Measurements from ENCODE around the gene RASA3.

RASA3 gene

DNA sequence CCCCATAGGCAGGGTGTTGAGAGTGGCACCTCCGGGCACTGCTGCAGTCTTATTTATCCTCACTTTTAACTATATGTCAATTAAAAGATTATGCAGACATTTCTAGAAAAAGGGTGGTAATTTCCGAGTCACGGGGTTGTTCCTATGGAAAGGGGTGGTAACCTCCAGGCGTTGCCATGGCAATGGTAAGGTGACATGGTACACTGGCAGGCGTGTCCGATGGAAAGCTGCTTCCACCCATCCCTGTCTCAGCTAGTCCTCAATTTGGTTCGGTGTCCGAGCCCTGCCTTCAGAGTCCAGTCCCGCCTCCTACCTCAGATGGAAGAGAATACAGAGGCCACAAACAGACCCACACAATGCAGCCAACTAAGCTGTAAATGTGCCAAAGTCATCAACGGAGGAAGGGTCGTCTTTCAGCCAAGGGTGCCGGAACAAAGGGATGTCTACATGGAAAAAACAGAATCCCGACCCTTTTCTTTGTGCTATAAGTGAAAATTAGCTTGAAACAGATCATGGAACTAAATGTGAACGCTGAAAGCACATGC, 85.9 kb downstream of the RASA3 start:
- DNase-seq: no peak

DNA sequence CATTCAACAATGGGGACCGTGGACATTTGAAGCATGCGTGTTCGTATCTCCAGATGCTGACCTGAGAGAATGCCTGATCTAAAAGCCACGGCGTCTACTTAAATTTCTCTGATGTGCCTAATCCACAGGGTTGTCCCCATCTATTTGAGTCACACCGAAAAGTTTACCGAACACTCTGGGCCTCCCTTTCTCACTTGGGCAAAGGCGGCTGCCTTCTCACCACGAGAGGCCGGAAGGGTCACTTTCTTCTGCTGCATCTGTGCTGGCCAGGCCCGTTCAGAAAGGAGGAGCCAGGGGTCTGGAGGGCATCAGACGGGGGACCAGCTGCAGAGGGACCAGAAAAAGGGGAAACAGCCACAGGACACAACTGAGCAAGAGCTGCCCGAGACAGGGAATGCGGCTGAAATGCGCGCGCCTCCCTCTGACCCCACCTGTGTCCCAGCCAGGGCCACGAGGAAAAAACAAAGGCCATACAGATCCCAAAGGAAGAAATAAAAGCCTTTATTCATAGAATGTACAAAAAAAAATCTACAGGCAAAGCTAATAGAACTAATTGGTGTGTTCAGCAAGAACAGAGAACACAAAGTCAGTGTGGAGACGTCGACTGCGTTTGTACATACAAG, 87.2 kb downstream of the RASA3 start:
- DNase-seq: no peak

DNA sequence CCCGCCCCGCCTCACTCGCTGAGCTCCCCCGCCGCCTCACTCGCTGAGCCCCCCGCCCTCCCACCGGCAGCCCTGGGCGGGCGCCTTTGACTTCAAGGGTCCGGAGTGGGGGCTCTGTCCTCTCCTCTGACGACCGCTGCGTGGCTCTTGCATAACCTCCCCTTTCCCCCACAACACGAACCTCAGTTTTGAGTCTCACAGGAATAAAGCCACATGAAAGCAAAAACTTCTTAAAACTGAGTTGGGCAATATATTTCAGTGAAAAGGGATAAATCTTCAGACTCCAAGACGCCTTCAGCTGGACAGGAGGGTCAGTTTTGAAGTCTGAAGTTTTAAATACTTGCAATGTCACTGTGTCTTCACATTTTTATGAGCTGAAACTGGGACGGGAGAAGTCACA, 87.9 kb downstream of the RASA3 start:
- DNase-seq: no peak

DNA sequence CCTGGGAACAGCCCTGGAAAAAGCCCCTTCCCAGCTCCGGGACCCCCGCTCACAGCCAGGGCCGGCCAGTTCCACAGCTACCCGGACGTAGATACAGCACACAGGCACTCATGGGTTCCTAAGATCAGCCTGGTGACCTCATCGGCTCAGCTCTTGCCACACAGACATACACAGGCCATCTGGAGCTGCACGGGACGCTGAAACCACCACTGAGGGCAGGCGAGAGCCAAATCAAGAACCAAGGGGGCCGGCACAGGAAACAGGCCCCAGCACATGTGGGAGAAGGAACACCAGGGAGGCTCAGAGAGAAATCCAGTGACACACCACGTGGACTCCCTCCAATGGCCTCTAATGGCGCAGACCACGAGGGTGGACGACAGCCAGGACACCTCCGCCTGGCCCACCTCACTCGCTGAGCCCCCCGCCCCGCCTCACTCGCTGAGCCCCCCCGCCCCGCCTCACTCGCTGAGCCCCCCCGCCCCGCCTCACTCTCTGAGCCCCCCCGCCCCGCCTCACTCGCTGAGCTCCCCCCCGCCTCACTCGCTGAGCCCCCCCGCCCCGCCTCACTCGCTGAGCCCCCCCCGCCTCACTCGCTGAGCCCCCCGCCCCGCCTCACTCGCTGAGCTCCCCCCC, 88.9 kb downstream of the RASA3 start:
- DNase-seq: no peak

DNA sequence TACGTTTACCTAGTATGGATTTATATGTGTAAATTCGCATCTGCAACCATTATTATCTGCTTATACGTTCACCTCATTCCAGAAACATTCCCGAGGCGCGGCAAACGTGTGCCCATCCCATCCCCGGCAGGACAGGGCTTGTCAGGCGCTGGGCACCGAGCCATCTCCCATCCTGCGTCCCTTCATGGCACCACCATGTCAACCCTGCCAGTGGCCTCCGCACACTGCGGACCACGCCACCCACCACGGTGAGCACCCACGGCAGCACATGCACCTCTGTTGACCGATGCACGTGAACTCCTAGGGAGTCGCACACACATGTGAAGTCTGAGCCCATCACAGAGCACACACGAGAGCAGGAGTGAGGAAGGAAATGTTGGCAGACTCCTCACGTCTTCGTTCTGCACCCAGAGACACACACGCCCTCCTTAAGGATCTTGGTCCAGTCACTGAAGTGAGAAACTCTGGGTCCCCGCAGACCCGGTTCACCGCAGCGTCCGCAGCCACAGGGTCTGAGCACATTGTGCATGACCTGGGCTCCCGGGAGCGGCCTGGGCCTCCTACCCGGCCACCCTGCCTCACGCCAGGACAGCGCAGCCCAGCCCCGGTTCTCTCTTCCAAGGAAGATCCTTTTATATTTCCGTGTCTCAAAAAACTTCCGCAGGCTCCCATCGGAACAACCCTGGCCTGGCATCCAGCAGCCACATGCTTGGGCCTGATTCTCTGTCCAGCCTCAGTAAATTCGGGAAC, 90.2 kb downstream of the RASA3 start:
- DNase-seq: no peak

DNA sequence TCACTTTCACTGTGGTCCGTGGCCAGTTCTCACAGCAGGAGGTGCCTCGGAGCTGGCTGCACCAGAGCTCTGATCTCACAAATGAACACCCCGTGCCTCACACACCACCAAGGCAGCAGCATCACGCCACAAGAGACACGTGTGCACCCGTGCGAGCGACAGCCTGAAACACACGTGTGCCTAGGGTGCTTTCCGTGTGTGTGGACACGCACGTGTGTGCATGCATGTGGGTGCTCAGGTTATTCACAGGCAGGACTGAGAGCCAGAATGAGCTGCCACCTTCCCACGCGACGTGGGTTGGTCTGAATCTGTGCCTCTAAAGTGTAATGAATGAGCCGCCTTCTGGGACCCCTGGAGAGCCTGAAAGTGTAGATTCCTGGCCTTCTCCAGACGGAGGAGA, 90.9 kb downstream of the RASA3 start:
- no peak for DNase-seq

DNA sequence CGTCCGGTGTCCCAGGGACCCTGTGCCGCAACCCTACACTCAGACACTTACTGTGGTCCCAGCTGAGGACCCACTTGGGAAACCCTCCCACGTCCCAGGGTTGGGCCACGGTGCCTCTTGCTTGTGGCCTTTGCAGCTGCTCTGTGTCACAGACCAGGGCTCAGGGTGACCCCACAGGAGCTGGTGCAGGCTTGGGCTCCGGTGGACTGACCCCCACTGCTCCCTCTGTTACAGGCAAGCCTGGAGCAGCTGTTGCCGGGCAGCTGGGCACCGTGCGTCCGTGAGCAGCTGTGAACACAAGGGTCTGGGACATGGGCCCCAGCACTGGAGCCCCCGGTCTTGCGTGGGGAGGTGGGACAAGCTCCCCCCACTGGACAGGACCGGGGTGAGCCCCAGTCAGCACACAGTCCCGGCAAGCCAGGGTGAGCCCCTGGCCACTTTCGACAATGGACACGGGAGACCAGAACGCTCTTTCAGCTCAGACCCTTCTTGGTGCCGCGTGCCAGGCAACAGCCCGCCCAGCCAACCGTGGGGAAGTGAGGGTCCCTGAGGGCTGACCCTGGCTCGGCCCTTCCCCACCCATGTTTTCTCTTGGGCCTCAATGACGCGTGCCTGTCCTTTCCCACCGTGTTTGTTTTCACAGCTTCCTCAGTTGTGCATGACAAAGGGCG, 92.8 kb downstream of the RASA3 start:
- no peak for DNase-seq

DNA sequence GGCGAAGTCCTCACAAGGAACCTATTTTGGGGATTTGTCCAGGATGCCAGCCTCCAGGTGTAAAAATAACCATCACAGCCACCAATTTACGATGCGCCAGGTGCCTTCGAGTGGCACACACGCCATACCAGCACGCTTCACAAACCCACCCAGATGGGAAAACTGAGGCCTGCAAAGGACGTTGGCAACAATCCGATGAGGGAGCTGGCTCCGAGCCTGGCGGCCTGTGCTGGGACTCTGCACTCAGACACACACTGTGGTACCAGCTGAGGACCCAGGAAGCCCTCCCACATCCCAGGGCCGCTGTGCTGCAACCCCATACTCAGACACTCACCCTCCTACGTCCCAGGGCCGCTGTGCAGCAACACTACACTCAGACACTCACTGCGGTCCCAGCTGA, 93.5 kb downstream of the RASA3 start:
- no peak for DNase-seq

DNA sequence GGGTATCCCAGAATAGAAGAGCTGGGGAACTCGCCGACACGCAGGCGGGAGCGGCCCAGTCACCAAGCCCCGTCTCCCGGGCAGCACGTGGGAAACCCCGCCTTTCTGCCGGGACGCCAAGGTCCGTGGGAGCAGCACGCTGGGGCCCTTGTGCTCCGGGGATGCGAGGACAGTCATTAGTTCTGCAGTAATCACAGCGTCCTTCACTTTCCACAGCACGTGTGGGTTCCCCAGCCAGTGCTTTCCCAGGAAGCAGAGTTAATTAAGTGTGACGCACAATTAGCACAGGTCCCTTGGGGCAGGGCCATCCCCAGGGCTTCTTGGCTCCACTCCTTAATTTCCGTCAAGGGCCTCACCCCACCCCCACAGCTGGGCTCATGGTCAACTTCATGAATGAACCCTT, 94.2 kb downstream of the RASA3 start:
- DNase-seq: no peak

DNA sequence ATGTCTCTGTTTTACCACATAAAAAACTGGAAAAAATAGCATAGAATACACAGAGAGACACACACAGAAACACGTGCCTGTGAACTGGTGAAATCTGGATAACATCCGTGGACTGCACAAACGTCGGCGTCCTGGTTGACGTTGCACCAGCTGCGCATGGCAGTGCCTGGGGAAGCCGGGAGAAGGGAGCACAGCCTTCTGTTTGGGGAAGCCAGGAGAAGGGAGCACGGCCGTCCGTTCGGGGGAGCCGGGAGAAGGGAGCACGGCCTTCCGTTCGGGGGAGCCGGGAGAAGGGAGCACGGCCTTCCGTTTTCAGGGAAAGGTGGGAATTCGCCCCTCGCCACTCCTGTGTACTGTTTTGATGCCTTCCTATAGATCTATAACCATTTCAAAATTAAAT, 94.7 kb downstream of the RASA3 start:
- DNase-seq: no peak

DNA sequence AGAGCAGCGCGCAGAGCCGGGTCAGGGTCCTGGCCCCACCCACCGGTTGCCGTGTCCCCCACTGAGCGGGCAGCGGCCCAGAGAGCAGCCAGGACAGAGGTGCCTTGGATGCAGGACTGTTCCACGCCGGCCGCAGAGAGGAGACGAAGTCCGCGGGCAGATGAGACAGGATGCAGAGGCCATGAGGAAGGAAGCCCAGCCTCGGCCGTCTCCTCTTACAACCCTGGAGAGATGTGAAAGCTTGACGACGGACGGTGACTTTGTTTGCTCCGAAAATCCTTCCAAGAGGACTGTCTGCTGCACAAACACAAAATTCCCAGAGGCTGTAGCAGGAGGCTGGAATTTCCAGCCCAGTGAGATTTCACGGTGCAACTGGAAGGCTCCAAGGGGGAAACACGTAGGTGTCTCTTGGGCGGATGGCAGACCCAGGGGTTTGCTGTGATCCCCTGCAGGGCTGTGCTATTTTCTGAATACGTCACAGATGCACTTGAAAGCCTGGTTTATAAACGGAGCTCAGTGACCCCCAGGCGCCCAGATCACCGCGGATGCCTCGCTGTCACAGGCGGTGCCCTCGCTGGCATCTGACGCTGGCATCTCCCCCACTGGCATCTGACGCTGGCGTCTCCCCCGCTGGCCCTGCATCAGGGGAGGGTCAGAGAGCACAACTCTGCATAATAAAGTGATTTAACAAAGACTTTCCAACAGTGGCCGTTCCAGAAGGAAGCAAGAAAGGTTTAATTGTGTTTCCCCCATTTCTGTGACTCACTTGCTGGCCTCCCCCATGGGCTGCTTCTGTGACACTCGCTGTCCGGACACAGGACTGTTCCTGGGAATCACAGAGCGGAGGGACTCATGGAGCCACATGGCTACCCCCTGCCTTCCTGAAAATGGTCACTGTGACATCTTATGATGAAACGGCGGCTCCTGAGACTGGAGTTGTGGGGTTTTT, 96.6 kb downstream of the RASA3 start:
- no peak for DNase-seq

DNA sequence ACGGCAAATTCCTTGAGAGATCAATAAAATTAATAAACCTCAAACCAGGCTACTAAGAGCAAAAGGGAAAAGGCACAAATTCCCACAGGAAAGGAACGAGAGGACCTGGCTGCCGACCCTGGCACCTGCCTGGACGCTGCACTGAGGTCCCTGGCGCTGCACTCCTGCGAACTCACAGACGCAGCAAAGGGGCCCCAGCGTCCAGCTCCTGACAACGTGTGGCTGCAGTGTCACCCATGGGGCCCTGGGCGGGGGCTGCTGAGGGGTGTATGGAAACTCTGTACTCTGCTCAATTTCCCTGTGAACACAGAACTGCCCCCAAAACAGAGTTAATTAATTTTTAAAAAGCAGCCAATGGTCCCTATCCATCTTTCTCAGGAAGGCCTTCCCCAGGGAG, 97.2 kb downstream of the RASA3 start:
- DNase-seq: no peak

DNA sequence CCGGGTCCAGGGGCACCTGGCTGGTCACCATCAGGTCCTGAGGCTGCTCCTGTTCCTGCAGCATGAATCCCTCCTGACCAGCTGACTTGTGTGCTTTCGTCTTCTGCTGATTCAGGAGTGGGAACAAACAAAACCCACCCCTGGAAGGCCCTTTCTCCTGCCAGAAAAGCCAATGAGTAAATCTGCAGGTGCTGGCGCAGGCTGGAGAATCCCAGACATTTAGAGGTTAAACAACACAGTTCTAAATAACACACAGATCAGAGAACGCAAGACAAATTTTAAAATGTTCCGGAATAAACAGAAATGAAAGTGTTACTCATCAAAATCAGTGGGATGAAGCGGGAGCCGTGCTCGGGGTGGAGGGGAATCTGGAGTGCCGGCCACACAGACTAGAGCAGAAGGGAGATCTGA, 97.9 kb downstream of the RASA3 start:
- DNase-seq: no peak

DNA sequence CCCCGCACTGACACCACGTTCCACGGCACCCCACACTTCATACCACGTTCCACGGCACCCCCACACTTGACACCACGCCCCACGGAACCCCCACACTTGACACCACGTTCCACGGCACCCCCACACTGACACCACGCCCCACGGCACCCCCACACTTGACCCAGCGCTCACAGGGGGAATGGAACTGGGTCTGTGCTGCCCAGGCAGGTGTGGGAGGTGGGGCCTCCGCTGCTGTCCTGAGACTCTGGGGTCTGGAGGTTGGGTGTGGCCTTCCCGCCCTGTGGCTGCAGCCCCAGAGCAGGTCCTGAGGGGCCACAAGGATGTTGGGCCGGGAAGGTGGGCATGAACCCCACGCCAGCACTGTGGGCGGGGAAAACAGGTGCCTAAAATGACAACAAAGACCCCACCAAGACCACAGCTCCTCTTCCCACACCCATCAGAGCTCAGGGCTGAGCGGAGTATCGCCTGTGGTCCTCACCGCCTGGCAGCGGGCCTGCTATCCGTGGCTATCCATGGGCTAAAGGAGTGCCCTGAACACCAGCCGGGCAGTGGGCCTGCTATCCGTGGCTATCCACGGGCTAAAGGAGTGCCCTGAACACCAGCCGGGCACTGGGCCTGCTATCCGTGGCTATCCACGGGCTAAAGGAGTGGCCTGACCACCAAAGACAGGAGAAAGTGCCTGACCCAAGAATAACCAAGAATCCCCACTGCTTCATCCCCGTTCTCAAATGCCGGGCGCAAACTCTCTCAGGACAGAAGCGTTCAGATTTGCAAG, 98.7 kb downstream of the RASA3 start:
- DNase-seq: no peak

DNA sequence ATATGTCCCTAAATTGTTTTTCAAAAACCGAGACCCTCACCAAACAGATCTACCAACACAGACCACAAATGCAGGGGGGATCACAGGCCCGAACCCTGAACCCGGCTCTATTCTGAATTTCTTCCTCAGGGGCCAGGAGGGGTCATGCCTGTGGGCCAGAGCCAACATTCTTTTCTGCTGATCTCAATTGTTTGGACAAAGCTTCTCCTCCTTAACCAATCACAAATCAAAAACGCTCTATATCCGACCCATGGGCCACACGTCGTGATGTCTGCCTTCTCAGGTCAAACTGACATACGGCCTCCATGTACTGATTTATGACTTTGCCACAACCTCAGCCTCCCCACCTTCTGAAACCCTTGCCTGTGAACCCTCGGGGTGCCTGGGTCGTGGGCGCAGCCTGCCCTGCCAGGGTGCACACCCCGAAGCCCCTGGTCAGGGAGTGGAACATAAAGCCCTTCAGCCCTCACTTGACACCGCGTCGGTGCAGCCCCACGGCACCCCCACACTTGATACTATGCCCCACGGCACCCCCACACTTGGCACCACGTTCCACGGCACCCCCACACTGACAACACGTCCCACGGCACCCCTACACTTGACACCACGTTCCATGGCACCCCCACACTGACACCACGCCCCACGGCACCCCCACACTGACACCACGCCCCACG, 100.2 kb downstream of the RASA3 start:
- DNase-seq: no peak

DNA sequence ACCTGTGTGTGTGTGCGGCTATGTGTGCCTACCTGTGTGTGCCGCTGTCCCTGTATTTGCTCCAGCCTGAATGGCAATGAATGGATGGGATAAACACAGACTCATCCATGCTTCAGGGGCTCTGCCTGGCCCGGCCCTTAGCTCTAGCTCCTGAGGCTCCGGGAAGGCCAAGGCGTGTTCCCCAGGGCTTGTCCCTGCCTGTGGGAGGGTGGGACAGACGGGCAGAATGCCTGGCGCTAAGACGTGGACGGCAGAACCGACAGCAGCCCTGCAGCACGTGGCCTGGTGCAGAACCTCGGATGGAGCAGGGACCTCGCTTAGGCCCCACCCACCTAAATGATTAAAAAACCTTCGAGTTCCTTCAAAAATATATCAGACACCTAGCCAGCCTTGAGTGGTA, 100.8 kb downstream of the RASA3 start:
- DNase-seq: no peak

DNA sequence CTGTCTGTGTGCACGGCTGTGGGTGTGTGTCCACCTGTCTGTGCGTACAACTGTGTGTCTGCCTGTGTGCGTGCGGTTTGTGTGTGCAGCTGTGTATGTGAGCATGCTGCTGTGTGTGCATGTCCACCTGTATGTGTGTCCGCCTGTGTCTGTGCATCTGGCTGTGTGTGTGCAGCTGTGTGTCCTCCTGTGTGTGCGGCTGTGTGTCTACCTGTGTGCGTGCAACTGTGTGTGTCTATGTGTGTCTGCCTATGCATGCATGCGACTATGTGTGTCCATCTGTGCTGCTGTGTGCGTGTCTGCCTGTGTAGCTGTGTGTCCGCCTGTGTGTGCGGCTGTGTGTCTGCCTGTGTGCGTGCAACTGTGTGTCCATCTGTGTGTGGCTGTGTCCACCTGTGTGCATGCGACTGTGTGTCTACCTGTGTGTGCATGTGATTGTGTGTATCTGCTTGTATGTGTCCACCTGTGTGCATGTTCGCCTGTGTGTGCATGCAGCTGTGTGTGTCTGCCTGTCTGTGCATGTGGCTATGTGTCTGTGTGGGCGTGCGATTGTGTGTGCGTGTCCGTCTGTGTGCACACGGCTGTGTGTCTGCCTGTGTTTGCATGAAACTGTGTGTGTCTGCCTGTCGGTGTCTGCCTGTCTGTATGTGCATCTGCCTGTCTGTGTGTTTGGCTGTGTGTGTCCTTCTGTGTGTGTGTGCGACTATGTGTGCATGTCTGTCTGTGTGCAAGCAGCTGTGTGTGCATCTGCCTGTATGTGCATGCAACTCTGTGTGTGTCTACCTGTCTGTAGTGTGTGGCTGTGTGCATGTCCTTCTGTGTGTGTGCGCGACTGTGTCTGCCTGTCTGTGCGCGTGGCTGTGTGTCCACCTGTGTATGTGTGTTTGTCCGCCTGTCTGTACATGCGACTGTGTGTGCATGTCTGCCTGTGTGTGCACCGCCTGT, 101.5 kb downstream of the RASA3 start:
- no peak for DNase-seq

DNA sequence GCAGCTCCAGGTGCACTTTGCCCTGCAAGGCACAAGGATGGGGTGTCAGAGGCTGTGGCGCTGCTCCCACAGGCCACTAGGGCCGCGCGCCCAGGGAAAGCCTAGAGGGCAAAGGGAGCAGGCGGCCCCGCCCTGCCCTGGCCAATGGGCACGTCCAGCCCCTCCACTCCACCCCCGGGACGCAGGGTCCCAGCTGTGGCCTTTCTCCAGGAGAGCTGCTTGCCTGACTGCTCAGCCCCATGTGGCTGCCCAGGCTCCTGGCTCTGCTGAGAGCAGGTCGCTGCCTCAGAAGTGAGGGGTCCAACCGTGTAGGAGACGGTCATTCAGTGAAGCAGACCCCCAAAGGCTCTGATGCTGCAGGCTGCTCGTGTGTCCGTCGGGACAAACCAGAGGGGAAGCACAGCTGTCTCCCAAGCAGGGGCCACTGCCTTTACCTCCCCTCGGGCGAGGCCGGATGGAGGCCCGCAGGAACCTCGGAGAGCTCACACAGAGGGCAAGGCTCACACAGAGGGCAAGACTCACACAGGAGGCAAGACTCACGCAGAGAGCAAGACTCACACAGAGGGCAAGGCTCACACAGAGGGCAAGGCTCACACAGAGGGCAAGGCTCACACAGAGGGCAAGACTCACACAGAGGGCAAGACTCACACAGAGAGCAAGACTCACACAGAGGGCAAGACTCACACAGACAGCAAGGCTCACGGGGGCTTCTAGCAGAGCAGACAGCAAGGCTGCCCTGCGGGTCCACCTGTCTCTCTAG, 102.4 kb downstream of the RASA3 start:
- no peak for DNase-seq

DNA sequence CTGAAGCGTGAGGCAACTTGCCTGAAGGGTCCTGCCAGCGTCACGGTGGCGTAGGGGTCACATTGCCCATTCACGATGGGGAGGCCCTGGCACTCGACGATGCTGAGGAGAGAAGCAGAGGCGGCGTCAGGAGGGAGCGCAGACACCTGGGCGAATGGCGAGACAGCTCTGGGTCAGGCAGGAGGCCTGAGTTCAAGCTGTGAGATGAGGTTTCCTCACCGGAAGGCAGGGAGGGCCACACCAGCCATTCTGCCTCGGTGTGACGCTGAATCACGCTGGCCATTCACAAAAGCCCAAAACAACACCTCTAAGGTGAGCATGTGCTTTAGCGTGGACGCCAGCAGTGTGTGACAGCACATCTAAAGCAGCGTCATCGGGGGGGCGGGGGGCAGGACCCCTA, 104.6 kb downstream of the RASA3 start:
- no peak for DNase-seq

Measured in NCI-H2081 (cell line).